DMS153 treated with DMSO at 0.1 percent for 48 hours (cell line): ENCODE results near the gene NAP1L5.

Source experiments
- DNase-seq: peaks from one replicate; lab custom pipeline; 2025; ENCODE audit not compliant: unreplicated experiment; lab: John Stamatoyannopoulos, UW

Gene NAP1L5

GRCh38 chr4:88722828-88723227 is 25.2 kb upstream of the NAP1L5 start:
- no peak for DNase-seq

- DNase-seq = no peak
Measured at GRCh38 chr4:88722276-88722780, 24.7 kb upstream of the NAP1L5 start.

GRCh38 chr4:88720451-88721428 is 23.1 kb upstream of the NAP1L5 start:
- no peak for DNase-seq

- DNase-seq = no peak
Measured at GRCh38 chr4:88719381-88719780, 21.8 kb upstream of the NAP1L5 start.

- no peak for DNase-seq
Measured at GRCh38 chr4:88718098-88718497, 20.5 kb upstream of the NAP1L5 start.

- no peak for DNase-seq
Measured at GRCh38 chr4:88713782-88714181, 16.2 kb upstream of the NAP1L5 start.

GRCh38 chr4:88709989-88710388 is 12.4 kb upstream of the NAP1L5 start:
- no peak for DNase-seq

GRCh38 chr4:88706574-88706973 is 8.9 kb upstream of the NAP1L5 start:
- peak; percentile 45 for DNase-seq

GRCh38 chr4:88705805-88706492 is 8.3 kb upstream of the NAP1L5 start:
- DNase-seq = no peak

GRCh38 chr4:88705223-88705622 is 7.6 kb upstream of the NAP1L5 start:
- no peak for DNase-seq

- no peak for DNase-seq
Measured at GRCh38 chr4:88702782-88703181, 5.2 kb upstream of the NAP1L5 start.

- DNase-seq = no peak
Measured at GRCh38 chr4:88698519-88698918, 890 bp upstream of the NAP1L5 start.

- no peak for DNase-seq
Measured at GRCh38 chr4:88697141-88697540, 488 bp downstream of the NAP1L5 start.

GRCh38 chr4:88696630-88697029 is 999 bp downstream of the NAP1L5 start:
- DNase-seq = no peak

- DNase-seq = no peak
Measured at GRCh38 chr4:88693792-88694191, 3.8 kb downstream of the NAP1L5 start.

GRCh38 chr4:88690355-88690754 is 7.3 kb downstream of the NAP1L5 start:
- no peak for DNase-seq

GRCh38 chr4:88681209-88681608 is 16.4 kb downstream of the NAP1L5 start:
- no peak for DNase-seq

- no peak for DNase-seq
Measured at GRCh38 chr4:88675543-88675942, 22.1 kb downstream of the NAP1L5 start.

- no peak for DNase-seq
Measured at GRCh38 chr4:88674979-88675378, 22.6 kb downstream of the NAP1L5 start.

- no peak for DNase-seq
Measured at GRCh38 chr4:88674565-88674964, 23.1 kb downstream of the NAP1L5 start.

GRCh38 chr4:88673886-88674285 is 23.7 kb downstream of the NAP1L5 start:
- no peak for DNase-seq

- DNase-seq = peak; percentile 1
Measured at GRCh38 chr4:88672987-88673386, 24.6 kb downstream of the NAP1L5 start.
